Neural cell (in vitro differentiated cells): ENCODE data around the gene ADIG.
"Not testable (repeated sequence)": the region's sequence is repeated elsewhere in the genome, so short reads cannot be mapped to it uniquely, and the experiment has no call there.

Experiments used
- EP300 ChIP-seq: fragments of 450-650 bp; conservative IDR thresholded peaks from 2 replicates; pipeline ENCODE4 v1.6.1; 2014; ENCODE audit warnings: antibody characterized with exemption, mild to moderate bottlenecking, moderate library complexity; ENCODE audit not compliant: poor library complexity, severe bottlenecking
- EZH2 ChIP-seq: fragments of 200-600, 300-800 bp; shearing (Covaris generic), sonication (generic); IDR thresholded peaks from 2 replicates; pipeline ENCODE4 v1.6.1; 2014; ENCODE audit warnings: antibody characterized with exemption, low read length, borderline replicate concordance, mild to moderate bottlenecking; ENCODE audit not compliant: insufficient read depth, poor library complexity, severe bottlenecking
- MXI1 ChIP-seq: fragments of 450-650 bp; conservative IDR thresholded peaks from 2 replicates; pipeline ENCODE4 v1.6.1; 2014; ENCODE audit warnings: antibody characterized with exemption, mild to moderate bottlenecking; ENCODE audit not compliant: poor library complexity, severe bottlenecking
- POLR2AphosphoS5 ChIP-seq: IDR thresholded peaks from 2 replicates; pipeline ENCODE4 v1.6.1; 2012
- RAD21 ChIP-seq: fragments of 450-650 bp; conservative IDR thresholded peaks from 2 replicates; pipeline ENCODE4 v1.6.1; 2014; ENCODE audit warnings: antibody characterized with exemption, mild to moderate bottlenecking, moderate library complexity
- REST ChIP-seq: IDR thresholded peaks from 2 replicates; pipeline ENCODE4 v1.6.1; 2012; ENCODE audit warnings: borderline replicate concordance
- SMC3 ChIP-seq: fragments of 450-650 bp; conservative IDR thresholded peaks from 2 replicates; pipeline ENCODE4 v1.6.1; 2014; ENCODE audit warnings: antibody characterized with exemption, mild to moderate bottlenecking, moderate library complexity; ENCODE audit not compliant: poor library complexity
- TAF1 ChIP-seq: IDR thresholded peaks from 2 replicates; pipeline ENCODE4 v1.6.1; 2012; ENCODE audit warnings: low read depth
- TF ChIP-seq, protein P1 (sequence below): fragments of 450-650 bp; IDR thresholded peaks from 2 replicates; pipeline ENCODE4 v1.5.1; 2014; ENCODE audit warnings: antibody characterized with exemption, mild to moderate bottlenecking, moderate library complexity; ENCODE audit not compliant: poor library complexity, severe bottlenecking

DNA sequence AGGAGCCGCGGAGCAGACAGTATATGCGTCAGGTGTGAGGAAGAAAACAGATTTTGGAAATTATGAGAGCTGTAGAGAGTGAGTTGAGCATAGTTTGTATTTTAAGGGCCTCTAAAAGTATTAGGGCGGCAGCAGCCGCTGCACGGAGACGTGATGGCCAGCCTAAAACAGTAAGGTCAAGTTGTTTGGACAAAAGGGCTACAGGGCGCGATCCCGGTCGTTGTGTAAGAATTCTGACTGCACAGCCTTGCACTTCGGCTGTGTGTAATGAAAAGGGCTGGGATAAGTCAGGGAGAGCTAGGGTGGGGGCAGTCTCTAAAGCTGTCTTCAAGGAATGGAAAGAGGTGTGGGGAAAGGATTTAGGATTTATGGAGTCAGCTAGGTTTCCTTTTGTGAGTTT lies 13.3 kb downstream of the ADIG start:
- TF ChIP-seq, protein P1, sequence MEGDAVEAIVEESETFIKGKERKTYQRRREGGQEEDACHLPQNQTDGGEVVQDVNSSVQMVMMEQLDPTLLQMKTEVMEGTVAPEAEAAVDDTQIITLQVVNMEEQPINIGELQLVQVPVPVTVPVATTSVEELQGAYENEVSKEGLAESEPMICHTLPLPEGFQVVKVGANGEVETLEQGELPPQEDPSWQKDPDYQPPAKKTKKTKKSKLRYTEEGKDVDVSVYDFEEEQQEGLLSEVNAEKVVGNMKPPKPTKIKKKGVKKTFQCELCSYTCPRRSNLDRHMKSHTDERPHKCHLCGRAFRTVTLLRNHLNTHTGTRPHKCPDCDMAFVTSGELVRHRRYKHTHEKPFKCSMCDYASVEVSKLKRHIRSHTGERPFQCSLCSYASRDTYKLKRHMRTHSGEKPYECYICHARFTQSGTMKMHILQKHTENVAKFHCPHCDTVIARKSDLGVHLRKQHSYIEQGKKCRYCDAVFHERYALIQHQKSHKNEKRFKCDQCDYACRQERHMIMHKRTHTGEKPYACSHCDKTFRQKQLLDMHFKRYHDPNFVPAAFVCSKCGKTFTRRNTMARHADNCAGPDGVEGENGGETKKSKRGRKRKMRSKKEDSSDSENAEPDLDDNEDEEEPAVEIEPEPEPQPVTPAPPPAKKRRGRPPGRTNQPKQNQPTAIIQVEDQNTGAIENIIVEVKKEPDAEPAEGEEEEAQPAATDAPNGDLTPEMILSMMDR = not testable (repeated sequence)
- TF ChIP-seq EZH2, TAF1, EP300, REST, POLR2AphosphoS5, MXI1, SMC3, RAD21: not testable (repeated sequence)
